Measurements from ENCODE around the gene GFOD1.

Gene GFOD1

DNA sequence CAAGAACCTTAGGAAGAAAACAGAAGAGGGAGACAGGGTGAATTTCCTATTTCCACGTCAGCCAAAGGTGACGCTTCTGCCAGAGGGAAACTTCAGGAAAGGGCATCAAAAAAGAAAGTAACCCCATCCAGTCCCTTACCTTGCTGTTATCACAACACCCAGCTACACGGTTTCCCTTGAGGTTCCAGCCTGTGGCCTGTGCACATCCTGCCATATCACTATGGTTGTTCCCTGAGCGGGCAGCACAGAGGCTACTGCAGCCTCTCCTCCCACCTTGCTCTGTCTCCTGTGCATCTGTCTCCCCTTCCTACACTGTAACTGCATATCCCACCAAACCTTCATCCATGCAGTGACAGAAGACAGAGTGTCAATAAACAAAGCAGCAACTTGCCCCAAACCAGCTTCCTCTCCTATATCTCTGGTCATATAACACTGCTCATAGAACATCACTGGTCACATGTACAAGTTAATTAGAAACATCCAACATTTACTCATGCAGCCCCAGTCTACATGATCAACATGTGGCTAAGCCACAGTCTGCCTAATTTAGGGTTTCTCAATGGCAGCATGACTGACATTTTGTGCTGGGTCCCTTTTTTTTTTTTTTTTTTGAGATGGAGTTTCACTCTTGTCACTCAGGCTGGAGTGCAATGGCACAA, 54.7 kb downstream of the GFOD1 start:
- Histone ChIP-seq H3K4me1 (ENCODE audit: control insufficient read depth, insufficient read depth, low read length) (peaks cover 7% of the 10 kb centered on the region), H3K9ac (ENCODE audit: low read depth, low read length) (no peak overlapping the region), H3K36me3 (ENCODE audit: control insufficient read depth, insufficient read depth, low read length) (no peaks in the 10 kb centered on the region), H3K9me3 (ENCODE audit: control insufficient read depth, insufficient read depth, low read length) (no peaks in the 10 kb centered on the region), H3K27me3 (ENCODE audit: control insufficient read depth, insufficient read depth, low read length) (no peaks in the 10 kb centered on the region), H3K4me3 (ENCODE audit: low read depth, low read length) (no peak overlapping the region)

DNA sequence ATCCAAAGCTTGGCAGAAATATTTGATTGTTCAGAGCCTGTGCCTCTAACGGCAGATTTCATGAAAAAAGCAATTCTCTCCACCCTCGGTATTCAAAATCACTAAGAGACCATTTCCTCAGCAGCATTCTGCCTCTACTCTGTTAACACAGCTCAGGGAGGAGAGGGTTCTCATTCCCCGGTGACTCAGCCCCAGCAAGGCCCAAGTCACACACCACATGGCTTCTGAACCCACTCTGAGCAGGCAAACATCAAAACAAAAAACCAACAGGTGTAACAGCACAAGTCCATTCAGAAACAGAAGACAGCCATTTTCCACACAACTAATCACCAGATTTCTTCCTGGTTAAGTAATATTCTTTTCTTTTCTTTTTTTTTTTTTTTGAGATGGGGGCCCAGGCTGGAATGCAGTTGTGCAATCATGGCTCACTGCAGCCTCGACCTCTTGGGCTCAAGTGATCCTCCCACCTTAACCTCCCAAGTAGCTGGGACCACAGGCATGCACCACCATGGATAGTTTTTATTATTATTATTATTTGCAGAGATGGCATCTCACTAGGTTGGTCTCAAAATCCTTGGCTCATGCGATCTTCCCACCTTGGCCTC, 55.4 kb downstream of the GFOD1 start:
- Histone ChIP-seq H3K27me3 (ENCODE audit: control insufficient read depth, insufficient read depth, low read length) (no peaks in the 10 kb centered on the region), H3K9me3 (ENCODE audit: control insufficient read depth, insufficient read depth, low read length) (no peaks in the 10 kb centered on the region), H3K4me3 (ENCODE audit: low read depth, low read length) (no peak overlapping the region), H3K4me1 (ENCODE audit: control insufficient read depth, insufficient read depth, low read length) (peaks cover 9% of the 10 kb centered on the region), H3K9ac (ENCODE audit: low read depth, low read length) (no peak overlapping the region), H3K36me3 (ENCODE audit: control insufficient read depth, insufficient read depth, low read length) (no peaks in the 10 kb centered on the region)

DNA sequence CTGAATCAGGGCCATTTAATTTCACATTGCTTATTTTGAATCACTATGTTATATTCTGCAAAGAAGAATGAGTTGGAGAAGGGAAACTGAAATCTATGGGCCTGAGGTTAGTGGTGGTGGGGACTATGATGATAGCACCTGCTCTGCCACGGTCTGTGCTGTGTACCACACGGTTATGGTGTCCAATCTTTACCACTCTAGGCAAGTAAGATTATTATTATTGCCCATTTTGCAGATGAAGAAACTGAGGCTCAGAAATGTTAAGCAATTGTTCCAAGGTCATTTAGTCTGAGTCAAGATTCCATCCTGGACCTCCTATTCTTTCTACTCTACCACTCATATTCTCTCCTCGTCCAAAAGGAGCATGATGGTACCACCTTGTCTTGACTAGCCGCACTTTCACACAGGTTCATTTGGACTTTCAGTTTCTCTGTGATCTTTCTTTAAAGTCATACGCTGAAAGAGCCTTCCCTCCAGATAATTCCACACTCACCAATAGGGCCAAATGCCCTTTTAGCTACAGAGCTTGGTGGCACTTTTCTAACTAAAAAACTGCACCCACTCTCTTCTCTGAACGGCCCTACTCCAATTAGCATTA, 56.2 kb downstream of the GFOD1 start:
- H3K9ac ChIP-seq (ENCODE audit: low read depth, low read length): no peak overlapping the region
- no peaks in the 10 kb centered on the region for H3K27me3 ChIP-seq (ENCODE audit: control insufficient read depth, insufficient read depth, low read length)
- no peaks in the 10 kb centered on the region for H3K36me3 ChIP-seq (ENCODE audit: control insufficient read depth, insufficient read depth, low read length)
- no peaks in the 10 kb centered on the region for H3K9me3 ChIP-seq (ENCODE audit: control insufficient read depth, insufficient read depth, low read length)
- no peak overlapping the region for H3K4me3 ChIP-seq (ENCODE audit: low read depth, low read length)
- peaks cover 9% of the 10 kb centered on the region for H3K4me1 ChIP-seq (ENCODE audit: control insufficient read depth, insufficient read depth, low read length)

DNA sequence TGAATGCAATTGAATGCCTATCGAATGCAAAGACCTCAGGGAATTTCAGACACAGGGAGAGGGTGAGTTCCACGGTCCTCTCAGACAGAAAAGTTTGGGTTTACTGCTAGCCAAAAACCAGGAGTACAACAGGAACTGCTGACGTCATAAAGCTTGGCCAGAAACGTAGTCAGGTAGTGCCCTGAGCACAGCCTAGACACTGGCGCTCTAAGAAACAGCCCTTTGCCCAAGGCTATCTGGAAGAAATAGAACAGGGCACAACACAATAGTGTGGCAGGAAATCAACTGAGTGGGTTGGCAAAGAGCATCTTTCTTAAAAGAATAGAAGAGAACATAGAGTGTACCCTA, 58.0 kb downstream of the GFOD1 start:
- Histone ChIP-seq H3K27me3 (ENCODE audit: control insufficient read depth, insufficient read depth, low read length) (no peaks in the 10 kb centered on the region), H3K36me3 (ENCODE audit: control insufficient read depth, insufficient read depth, low read length) (no peaks in the 10 kb centered on the region), H3K4me1 (ENCODE audit: control insufficient read depth, insufficient read depth, low read length) (peaks cover 9% of the 10 kb centered on the region), H3K9me3 (ENCODE audit: control insufficient read depth, insufficient read depth, low read length) (no peaks in the 10 kb centered on the region), H3K4me3 (ENCODE audit: low read depth, low read length) (no peak overlapping the region), H3K9ac (ENCODE audit: low read depth, low read length) (no peak overlapping the region)

DNA sequence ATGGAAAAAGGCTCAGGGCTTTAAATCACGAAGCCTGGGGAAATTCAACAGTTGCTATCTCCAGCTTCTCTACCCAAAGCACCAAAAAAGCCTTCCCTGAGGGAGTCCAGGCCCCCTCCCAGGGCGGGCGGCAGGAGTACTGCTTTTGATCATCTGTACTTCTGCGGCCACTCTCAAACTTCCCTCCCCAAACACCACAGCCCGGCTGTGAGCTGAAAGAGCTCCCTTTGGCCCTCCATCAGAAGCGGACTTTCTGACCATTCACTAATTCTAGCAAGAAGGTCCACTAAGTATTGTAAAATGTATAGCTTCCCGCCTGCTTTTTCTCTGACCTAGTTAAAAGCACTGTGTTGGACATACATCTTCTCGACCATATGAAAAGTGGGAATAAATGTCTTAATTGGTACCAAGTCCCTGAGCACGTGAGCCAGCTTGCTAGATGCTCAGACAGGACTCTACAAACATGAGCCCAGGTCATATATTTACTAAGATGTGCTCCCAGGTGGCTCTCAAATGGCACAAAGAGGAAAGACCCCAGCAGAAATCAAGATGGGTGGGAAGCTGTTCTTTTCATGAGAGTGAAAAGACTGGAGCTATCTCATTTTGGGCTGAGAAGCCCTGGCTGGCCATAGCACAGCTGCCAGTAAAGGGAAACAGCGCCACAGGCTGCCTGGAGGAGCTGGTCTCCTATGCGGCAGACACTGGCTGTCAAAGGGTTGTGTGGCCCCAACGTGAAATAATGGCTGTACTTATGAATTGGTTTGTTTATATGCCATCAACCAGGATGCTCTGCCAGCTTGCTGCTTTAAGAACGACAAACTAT, 58.6 kb downstream of the GFOD1 start:
- H3K9me3 ChIP-seq (ENCODE audit: control insufficient read depth, insufficient read depth, low read length): no peaks in the 10 kb centered on the region
- peaks cover 9% of the 10 kb centered on the region for H3K4me1 ChIP-seq (ENCODE audit: control insufficient read depth, insufficient read depth, low read length)
- no peak overlapping the region for H3K4me3 ChIP-seq (ENCODE audit: low read depth, low read length)
- no peak overlapping the region for H3K9ac ChIP-seq (ENCODE audit: low read depth, low read length)
- H3K27me3 ChIP-seq (ENCODE audit: control insufficient read depth, insufficient read depth, low read length): no peaks in the 10 kb centered on the region
- H3K36me3 ChIP-seq (ENCODE audit: control insufficient read depth, insufficient read depth, low read length): no peaks in the 10 kb centered on the region

DNA sequence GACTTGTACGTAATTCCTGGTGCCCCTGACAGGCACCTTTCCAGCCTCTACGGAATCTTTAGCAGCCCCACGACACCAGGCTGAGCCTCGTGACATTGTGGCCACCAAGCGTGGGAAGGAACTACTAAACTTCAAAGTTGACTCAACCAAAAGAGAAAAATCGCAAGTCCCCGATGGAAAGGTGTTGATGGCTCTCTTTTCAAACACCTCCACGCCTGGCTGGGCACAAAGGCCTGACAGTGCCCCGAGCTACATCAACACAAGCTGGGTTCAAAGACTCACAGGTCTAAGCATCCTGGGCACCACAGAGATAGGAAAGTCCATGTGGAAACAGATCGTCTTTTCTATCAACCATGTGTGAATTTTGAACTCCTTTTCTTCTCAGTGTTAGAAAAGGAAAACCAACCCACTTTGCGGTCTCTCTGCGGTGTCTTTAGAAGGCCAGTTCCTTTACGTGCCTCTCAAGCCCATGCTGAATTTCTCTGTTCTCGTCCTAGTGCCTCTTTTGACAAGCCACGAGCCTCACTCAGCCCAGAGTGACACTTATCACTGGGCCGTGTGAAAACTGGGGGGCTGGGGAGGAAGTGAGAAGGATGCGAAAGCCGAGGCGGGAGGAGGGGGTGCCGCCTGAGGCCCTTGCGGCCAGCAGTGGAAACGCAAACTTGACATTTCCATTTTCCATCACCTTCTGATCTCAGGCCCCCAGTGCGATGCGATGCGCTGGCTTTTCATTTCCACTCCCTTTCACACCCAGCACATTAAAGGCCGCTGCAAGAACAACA, 59.4 kb downstream of the GFOD1 start:
- Histone ChIP-seq H3K9ac (ENCODE audit: low read depth, low read length) (no peak overlapping the region), H3K4me3 (ENCODE audit: low read depth, low read length) (no peak overlapping the region)

DNA sequence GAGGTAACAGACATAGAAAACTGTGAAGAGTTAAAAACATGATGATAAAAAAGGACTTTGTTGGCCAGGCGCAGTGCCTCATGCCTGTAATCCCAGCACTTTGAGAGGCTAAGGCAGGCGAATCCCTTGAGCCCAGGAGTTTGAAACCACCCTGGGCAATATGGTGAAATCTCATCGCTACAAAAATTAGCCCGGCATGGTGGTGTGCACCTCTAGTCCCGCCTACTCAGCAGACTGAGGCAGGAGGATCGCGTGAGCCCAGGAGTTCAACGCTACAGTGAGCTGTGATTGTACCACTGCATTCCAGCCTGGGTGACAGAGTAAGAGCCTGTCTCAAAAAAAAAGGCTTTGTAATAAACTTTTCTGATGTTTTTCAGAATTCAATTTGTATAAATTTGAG, 60.1 kb downstream of the GFOD1 start:
- Histone ChIP-seq H3K36me3 (ENCODE audit: control insufficient read depth, insufficient read depth, low read length) (no peaks in the 10 kb centered on the region), H3K9me3 (ENCODE audit: control insufficient read depth, insufficient read depth, low read length) (no peaks in the 10 kb centered on the region), H3K27me3 (ENCODE audit: control insufficient read depth, insufficient read depth, low read length) (no peaks in the 10 kb centered on the region), H3K9ac (ENCODE audit: low read depth, low read length) (no peak overlapping the region), H3K4me1 (ENCODE audit: control insufficient read depth, insufficient read depth, low read length) (peaks cover 18% of the 10 kb centered on the region), H3K4me3 (ENCODE audit: low read depth, low read length) (no peak overlapping the region)

More for the DNA sequence above, 59.4 kb downstream of the GFOD1 start:
- Histone ChIP-seq H3K4me1 (ENCODE audit: control insufficient read depth, insufficient read depth, low read length) (peaks cover 14% of the 10 kb centered on the region), H3K9me3 (ENCODE audit: control insufficient read depth, insufficient read depth, low read length) (no peaks in the 10 kb centered on the region), H3K27me3 (ENCODE audit: control insufficient read depth, insufficient read depth, low read length) (no peaks in the 10 kb centered on the region), H3K36me3 (ENCODE audit: control insufficient read depth, insufficient read depth, low read length) (no peaks in the 10 kb centered on the region)

DNA sequence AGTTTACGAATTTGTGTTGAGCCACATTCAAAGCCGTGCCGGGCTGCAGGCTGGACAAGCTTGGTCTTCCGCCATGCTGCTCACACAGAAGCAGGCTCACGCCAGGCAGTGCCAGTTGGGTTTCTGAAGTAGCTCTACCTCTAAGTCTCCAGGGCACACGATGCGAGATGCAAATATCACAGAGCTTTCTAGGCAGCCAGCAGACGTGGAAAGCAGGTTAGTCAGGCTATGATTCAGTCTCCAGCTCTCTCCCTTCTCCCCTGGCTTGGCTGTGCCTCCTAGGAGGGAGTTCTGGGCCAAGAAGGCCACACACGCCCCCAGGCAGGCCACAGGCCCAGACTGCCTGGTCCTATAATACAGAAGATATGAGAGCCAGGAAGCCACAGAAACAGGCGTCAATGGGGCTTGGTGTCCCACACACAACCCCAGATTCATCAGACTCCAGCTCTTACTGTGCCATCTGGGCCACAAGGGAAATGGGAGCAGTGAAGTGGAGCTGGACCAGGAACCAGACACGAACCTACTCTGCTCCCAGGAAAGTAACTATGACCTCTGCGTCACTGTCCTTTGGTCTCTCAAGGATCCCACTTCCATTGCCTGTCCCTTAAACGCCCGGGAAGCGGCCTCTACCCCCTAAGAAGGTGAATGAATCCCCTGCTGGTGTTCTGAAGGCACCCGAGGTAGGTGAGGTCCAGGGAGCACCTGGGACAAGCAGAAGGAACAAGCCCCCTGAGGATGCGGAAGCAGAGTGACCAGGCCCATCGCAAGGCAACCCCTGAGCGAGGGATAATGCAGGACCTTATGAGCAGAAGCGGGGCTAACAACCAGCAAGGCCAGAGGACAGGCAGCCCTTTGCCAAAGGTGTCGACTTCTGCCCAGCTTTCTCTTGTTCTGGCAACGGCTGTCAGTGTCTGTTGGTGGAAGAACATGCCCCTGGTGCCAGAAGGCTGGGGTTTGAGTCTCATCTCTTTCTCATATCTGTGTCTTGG, 61.2 kb downstream of the GFOD1 start:
- no peaks in the 10 kb centered on the region for H3K27me3 ChIP-seq (ENCODE audit: control insufficient read depth, insufficient read depth, low read length)
- H3K4me3 ChIP-seq (ENCODE audit: low read depth, low read length): no peak overlapping the region
- no peaks in the 10 kb centered on the region for H3K9me3 ChIP-seq (ENCODE audit: control insufficient read depth, insufficient read depth, low read length)
- no peak overlapping the region for H3K9ac ChIP-seq (ENCODE audit: low read depth, low read length)
- H3K36me3 ChIP-seq (ENCODE audit: control insufficient read depth, insufficient read depth, low read length): no peaks in the 10 kb centered on the region
- H3K4me1 ChIP-seq (ENCODE audit: control insufficient read depth, insufficient read depth, low read length): peaks cover 20% of the 10 kb centered on the region

DNA sequence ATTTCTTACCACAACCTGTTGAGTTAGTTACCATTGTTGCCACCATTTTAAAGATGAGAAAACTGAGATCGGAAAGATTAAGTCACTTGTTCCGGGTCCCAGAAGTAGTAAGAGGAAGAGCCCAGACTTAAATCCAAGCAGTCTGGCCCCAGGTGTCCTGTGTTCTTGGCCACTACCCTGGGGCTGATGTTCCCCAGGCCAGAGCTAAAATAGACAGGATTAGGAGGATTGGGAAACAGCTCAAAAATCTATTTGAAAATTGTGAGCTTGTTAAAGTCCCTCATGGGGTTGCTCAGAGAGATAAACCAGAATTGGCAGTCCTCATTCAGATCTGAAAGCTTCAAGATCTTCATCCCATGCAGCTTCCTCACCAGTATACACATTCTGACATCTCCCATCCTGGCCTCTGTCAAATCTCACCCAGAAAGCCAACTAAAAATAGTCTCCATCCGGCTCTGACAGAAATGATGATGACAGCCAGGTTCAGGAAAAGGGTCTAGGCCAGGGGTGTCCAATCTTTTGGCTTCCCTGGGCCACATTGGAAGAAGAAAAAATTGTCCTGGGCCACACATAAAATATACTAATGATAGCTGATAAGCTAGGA, 62.0 kb downstream of the GFOD1 start:
- Histone ChIP-seq H3K36me3 (ENCODE audit: control insufficient read depth, insufficient read depth, low read length) (no peaks in the 10 kb centered on the region), H3K9ac (ENCODE audit: low read depth, low read length) (no peak overlapping the region), H3K4me1 (ENCODE audit: control insufficient read depth, insufficient read depth, low read length) (peaks cover 20% of the 10 kb centered on the region), H3K27me3 (ENCODE audit: control insufficient read depth, insufficient read depth, low read length) (no peaks in the 10 kb centered on the region), H3K4me3 (ENCODE audit: low read depth, low read length) (no peak overlapping the region), H3K9me3 (ENCODE audit: control insufficient read depth, insufficient read depth, low read length) (no peaks in the 10 kb centered on the region)

DNA sequence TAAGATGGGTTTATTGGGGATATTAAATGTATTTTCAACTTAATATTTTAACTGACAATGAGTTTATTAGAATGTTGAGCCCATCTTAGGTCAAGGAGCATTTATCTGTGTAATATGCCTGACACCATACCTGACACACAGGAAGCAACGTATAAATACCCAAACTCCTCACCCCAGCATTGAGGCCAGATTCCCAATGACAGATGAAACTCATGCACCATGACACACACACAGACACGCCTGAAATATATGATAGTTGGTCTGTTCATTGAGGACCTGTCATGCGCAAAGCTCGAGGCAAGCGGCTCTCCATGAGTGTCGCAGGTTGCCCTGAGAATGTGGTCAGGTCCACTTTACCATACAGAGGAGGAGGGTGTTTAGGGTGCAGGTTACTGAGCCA, 64.1 kb downstream of the GFOD1 start:
- Histone ChIP-seq H3K27me3 (ENCODE audit: control insufficient read depth, insufficient read depth, low read length) (no peaks in the 10 kb centered on the region), H3K9me3 (ENCODE audit: control insufficient read depth, insufficient read depth, low read length) (no peaks in the 10 kb centered on the region), H3K4me3 (ENCODE audit: low read depth, low read length) (no peak overlapping the region), H3K4me1 (ENCODE audit: control insufficient read depth, insufficient read depth, low read length) (peaks cover 20% of the 10 kb centered on the region), H3K9ac (ENCODE audit: low read depth, low read length) (no peak overlapping the region), H3K36me3 (ENCODE audit: control insufficient read depth, insufficient read depth, low read length) (no peaks in the 10 kb centered on the region)

Data from iPS-15b (cell line).